AG10803 (cell line): ENCODE measurements around the gene DNAJC27.

Experiments used
- DNase-seq: peaks from one replicate; pipeline ENCODE4 v3.0.0; 2010; ENCODE audit warnings: low read depth
- H3K4me3 ChIP-seq: 2 replicates; pipeline ENCODE4 v1.5.1; 2011; ENCODE audit warnings: mild to moderate bottlenecking, low read length, control low read depth
- TF ChIP-seq, protein P1 (sequence below): conservative IDR thresholded peaks from 2 replicates; pipeline ENCODE4 v1.5.1; 2011; ENCODE audit warnings: mild to moderate bottlenecking, low read length, control low read depth, inconsistent platforms

DNAJC27 gene

DNA sequence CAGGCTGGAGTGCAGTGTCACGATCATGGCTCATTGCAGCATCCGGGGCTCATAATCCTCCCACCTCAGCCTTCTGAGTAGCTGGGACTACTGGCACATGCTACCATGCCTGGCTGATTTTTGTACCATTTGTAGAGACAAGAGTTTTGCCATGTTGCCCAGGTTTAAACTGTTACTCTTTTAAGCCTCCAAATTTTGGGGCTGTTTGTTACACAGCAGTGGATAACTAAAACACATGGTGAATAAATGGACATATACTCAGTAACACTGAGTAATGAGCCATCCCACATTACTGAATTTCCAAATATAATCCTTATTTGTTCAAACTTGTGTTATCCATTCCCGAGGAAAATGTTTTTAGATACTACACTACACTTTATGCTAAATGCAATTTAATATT, 61.5 kb downstream of the DNAJC27 start:
- TF ChIP-seq, protein P1, sequence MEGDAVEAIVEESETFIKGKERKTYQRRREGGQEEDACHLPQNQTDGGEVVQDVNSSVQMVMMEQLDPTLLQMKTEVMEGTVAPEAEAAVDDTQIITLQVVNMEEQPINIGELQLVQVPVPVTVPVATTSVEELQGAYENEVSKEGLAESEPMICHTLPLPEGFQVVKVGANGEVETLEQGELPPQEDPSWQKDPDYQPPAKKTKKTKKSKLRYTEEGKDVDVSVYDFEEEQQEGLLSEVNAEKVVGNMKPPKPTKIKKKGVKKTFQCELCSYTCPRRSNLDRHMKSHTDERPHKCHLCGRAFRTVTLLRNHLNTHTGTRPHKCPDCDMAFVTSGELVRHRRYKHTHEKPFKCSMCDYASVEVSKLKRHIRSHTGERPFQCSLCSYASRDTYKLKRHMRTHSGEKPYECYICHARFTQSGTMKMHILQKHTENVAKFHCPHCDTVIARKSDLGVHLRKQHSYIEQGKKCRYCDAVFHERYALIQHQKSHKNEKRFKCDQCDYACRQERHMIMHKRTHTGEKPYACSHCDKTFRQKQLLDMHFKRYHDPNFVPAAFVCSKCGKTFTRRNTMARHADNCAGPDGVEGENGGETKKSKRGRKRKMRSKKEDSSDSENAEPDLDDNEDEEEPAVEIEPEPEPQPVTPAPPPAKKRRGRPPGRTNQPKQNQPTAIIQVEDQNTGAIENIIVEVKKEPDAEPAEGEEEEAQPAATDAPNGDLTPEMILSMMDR = no peak
- no peak overlapping the region for H3K4me3 ChIP-seq
- DNase-seq = no peak

DNA sequence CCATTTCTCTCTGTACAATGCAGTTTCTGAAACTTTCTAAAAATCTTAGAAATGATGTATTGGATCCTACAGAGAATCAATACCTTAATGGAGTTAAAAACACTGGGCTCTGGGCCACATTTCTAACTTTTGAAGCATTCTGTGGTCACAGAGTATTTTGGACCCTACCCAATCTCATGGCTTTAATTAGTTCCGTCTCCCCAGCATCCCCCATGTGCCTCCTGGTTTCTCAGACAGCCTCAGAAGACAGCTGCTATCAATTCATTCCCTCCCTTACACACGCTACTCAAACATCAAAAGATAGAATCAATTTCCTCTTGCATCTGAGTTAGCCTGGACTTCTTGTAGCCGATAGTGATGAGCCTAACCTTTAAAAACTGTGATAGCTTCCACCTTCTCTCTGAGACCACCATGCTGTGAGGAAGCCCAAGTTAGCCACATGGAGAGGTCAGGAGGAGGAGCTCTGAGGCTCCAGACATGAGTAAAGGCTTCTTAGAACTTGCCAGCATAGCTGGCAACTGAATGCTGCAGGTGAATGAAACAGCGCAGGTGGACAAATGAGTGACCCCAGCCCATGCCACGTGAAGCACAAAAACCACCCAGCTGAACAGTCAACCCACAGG, 62.1 kb downstream of the DNAJC27 start:
- DNase-seq = peak; percentile 89
- TF ChIP-seq, protein P1 = no peak
- no peak overlapping the region for H3K4me3 ChIP-seq

DNA sequence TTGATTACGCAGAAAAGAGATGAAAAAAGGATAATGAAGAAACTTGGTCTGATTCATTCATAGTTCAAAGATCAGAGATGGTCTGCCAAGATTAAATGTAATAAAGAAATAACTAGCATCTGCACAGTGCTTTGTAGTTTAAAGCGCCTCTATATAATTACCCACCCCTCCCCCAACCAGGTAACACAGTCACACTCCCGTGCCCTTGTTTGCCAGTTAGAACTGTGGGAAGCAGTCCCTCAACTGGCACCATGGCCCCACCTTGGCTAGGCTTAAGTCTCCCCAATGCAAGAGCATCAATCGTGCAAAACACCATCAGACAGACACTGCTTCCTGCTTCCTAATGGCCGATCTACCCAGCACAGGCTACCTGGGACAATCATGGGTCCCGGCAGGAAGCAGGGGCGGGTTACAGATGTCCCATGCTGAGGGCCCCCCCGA, 63.3 kb downstream of the DNAJC27 start:
- TF ChIP-seq, protein P1 = no peak
- no peak for DNase-seq
- no peak overlapping the region for H3K4me3 ChIP-seq

DNA sequence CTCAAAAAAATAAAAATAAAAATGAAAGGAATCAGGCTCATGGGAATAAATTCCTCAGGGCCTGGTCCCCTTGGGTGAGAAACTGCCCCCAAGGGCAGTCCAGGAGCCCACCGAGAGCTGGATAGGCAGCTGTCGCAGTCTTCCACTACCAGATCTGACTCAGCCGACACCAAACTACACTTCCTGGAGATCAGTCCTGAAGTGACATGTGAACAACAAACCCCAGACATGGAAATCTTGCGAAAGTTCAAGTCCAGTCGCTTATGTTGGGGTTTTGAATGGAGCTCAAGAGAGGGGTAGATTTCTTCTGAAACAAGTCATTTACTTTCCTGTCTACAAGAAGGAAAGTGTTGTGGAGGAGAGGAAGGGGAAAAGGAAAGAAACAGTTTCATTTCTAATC, 64.6 kb downstream of the DNAJC27 start:
- TF ChIP-seq, protein P1 = no peak
- peak; percentile 45 for DNase-seq

DNA sequence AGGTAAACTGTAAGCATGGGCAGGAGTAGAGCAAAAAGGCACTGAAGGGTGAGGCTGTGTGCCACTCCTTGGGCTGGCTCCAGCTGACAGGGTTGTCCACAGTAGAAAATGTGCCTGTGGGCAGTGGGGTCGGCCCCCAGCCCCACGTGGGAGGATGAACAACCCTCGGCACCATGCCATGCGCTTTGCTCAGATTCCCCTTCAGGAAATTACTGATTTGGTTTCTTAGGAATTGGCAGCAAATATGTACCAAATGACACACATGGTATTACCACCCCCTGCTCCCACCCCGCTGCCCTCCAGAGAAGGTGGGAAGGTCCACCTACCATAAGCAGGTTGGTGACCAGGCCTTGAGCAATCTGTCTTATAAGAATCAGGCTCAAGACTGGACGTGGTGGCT, 65.3 kb downstream of the DNAJC27 start:
- H3K4me3 ChIP-seq = no peak overlapping the region
- TF ChIP-seq, protein P1 = no peak
- no peak for DNase-seq

More for the DNA sequence above, 64.6 kb downstream of the DNAJC27 start:
- no peak overlapping the region for H3K4me3 ChIP-seq

DNA sequence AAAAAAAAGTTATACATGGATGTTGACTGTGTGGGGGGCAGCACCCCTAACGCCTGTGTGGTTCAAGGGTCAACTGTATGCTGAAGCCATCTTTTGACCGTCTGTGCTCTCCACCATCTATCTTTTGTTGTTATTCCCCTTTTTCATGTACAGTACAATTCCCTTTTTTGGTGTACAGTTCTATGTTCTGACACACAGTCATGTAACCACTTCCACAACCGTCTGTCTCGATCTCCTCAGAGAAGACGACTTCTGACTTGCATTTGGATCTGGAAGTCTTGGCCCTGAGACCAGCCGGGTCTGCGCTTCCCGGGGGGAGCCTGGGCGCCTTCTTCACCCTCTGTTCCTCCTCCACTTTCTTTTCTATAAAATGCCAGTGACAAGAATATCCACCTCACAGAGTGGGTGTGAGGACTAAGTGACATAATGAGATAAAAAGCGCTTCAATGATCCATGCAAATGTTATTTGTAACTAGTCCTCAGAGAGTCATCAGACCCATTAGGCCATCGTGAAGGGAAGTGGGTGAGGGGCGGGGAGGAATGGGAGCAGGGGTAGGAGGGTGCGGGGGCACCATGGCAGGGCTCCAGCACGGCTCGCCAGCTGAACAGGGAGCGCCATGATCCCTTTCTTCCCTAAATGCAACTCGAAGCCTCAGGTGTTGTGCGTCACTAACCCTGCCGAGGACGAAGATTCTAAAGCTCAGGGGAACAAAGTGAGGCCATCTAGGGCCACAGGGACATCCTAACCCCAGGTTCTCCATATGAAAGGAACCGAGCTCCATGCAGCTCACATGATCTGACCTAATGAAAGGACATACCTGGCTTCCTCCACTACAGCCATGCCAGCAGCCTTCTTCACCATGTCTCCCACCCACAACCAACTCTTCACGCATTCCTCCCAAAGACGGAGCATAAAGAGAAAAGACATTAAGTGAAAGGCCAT, 68.3 kb downstream of the DNAJC27 start:
- no peak overlapping the region for H3K4me3 ChIP-seq
- no peak for DNase-seq
- TF ChIP-seq, protein P1 = no peak

DNA sequence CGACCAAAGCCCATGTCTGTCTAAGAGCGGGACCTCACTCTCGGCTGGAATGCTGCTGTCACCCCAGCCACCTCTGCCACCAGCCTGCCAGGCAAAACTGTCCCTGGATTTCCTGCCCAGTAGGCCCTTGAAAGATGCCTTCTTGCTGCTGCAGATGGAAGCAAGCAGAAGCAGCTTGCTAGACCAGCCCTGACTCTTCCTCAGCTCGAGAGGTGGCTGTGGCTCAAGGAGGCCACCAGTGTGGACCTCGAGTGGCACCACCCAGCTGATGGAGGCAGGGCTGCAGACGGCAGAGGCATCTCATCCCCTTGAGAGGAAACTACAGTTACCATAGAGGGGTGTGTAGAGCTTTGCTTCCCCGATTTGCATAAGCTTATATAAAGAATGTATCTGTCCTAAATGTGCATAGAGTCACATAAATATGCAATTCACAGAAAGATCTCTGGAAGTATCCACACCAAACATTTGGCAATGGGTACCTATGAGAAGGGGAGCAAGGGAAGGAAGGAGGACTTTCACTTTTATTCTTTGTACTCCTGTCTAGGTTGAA, 72.3 kb downstream of the DNAJC27 start:
- DNase-seq = no peak
- TF ChIP-seq, protein P1 = no peak
- H3K4me3 ChIP-seq = no peak overlapping the region
